Stimulated activated CD4-positive, alpha-beta T cell treated with anti-CD3 and anti-CD28 coated beads, Interleukin-2, amount 100 ng/mL, for 48 hours (primary cell): ENCODE results near the gene SLC51A.

Experiments
- DNase-seq, 2 donors: peaks; one replicate each; pipeline ENCODE4 v3.0.0-alpha.2; 2020

Gene SLC51A

DNA sequence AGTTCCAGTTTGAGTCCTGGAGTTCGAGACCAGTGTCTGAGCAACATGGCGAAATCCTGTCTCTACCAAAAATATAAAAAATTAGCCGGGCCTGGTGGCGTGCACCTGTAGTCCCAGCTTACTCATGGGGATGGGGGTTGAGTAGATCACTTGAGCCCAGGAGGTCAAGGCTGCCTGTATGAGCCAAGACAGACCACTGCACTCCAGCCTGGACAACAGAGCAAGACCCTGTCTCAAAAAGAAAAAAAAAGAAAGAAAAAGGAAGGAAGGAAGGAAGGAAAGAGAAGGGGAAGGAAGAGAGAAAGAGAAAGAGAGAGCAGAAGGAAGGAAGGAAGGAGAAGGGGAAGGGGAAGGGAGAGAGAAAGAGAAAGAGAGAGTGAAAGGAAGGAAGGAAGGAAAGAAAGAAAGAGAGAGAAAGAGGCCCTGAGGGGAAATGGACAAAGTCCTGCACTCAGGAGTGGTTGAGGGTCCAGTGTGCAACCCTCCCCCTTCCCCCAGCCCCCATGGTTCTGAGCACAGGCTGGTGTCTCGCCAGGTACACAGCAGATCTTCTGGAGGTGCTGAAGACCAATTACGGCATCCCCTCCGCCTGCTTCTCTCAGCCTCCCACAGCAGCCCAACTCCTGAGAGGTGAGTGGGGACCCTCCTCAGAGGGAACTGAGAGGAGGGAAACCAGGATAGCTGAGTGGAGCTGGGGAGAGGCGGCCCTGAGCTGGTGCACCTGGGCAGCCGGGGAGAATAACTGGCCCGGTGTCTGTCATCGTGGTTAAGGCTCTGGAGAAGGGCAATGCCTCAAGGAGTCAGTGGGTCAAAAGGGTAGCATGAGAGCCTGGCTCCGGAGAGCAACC, 1.2 kb downstream of the SLC51A start:
- no peak for DNase-seq

GRCh38 chr3:196218155-196218712, 1.9 kb downstream of the SLC51A start:
- DNase-seq: no peak

GRCh38 chr3:196219194-196219969, 3.0 kb downstream of the SLC51A start:
- DNase-seq: peak; percentile 47

- no peak for DNase-seq
Observed at GRCh38 chr3:196219970-196220311, 3.6 kb downstream of the SLC51A start.

GRCh38 chr3:196220587-196220986, 4.3 kb downstream of the SLC51A start:
- DNase-seq: no peak

GRCh38 chr3:196220991-196221390, 4.7 kb downstream of the SLC51A start:
- no peak for DNase-seq

GRCh38 chr3:196222876-196223595, 6.7 kb downstream of the SLC51A start:
- DNase-seq: no peak

- DNase-seq: no peak
Observed at GRCh38 chr3:196225086-196225485, 8.8 kb downstream of the SLC51A start.

- DNase-seq: no peak
Observed at GRCh38 chr3:196225763-196226364, 9.5 kb downstream of the SLC51A start.

DNA sequence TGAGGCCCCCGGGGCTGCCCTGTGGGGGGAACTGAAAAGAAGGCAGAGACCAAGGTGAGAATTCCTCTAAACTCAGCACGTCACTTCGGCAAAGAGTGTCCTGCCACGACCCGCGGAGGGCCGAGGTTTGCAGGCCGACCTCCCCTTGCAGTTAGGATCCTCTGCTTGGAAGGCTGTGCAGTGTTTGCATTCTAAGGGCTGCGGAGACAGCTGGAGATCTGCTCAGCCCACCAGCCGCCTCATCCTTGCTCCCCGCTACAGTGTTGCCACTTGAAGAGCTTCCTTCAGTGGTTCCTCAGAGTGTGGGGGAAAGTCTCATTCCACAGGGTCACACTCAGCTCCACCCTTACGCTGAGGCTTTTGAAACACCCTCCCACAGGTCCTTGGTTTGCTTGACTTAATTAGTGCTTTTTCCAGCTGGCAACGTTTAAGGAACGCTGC, 10.8 kb downstream of the SLC51A start:
- no peak for DNase-seq

GRCh38 chr3:196227629-196228493, 11.5 kb downstream of the SLC51A start:
- no peak for DNase-seq

DNA sequence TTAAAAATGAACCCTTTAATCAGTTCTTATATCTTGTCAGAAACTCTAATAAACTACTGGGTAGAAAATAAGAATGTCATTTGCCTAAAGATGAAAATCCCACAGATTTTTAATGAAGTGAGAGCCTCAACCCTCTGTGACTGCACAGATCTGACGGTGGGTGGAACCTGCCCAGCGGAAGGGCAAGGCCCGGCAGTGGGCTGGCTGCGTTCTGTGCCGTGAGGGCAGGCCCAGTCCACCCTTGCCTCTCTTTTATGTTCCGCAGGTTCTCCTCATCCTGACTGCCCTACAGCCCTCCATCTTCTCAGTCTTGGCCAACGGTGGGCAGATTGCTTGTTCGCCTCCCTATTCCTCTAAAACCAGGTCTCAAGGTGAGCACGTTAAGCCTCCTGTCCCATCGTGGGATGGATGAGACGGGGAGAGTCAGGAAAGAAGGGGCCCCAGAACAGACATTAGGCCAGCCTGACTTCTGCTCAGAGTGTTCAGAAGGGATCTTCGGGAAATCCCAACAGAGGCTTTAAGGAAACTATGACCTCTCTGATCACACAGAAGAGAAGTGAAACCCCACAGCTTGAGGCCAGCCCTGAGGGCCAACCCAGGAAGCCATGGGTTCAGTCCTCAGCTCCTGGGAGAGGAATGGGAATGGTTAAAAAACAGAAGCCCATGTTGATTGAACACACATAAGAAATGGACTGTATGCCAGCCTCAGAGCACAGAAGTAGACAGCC, 16.0 kb downstream of the SLC51A start:
- no peak for DNase-seq

GRCh38 chr3:196232882-196233251, 16.5 kb downstream of the SLC51A start:
- DNase-seq: no peak

GRCh38 chr3:196235452-196236122, 19.3 kb downstream of the SLC51A start:
- no peak for DNase-seq

- no peak for DNase-seq
Observed at GRCh38 chr3:196236223-196236622, 19.9 kb downstream of the SLC51A start.

- no peak for DNase-seq
Observed at GRCh38 chr3:196237203-196237602, 20.9 kb downstream of the SLC51A start.

GRCh38 chr3:196238612-196239560, 22.6 kb downstream of the SLC51A start:
- no peak for DNase-seq

DNA sequence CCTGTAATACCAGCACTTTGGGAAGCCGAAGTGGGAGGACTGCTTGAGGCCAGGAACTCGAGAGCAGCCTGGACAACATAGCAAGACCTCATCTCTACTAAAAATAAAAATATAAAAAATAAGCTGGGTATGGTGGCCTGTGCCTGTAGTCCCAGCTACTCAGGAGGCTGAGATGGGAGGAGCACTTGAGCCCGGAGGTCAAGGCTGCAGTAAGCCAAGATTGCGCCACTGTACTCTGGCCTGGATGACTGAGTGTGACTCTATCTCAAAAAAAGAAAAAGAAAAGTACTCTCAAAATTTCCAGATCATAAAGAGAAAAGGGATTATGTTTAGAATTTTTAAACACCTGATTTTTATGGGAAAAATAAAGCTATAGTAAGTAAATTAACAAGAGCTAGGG, 24.1 kb downstream of the SLC51A start:
- no peak for DNase-seq

- DNase-seq: no peak
Observed at GRCh38 chr3:196241704-196242103, 25.4 kb downstream of the SLC51A start.
